NCI-H345 treated with DMSO at 0.1 percent for 48 hours (cell line): ENCODE data around the gene AIFM1.

Experiments used
- DNase-seq: peaks from one replicate; lab custom pipeline; 2025; ENCODE audit not compliant: unreplicated experiment; lab: John Stamatoyannopoulos, UW

The AIFM1 gene

DNA sequence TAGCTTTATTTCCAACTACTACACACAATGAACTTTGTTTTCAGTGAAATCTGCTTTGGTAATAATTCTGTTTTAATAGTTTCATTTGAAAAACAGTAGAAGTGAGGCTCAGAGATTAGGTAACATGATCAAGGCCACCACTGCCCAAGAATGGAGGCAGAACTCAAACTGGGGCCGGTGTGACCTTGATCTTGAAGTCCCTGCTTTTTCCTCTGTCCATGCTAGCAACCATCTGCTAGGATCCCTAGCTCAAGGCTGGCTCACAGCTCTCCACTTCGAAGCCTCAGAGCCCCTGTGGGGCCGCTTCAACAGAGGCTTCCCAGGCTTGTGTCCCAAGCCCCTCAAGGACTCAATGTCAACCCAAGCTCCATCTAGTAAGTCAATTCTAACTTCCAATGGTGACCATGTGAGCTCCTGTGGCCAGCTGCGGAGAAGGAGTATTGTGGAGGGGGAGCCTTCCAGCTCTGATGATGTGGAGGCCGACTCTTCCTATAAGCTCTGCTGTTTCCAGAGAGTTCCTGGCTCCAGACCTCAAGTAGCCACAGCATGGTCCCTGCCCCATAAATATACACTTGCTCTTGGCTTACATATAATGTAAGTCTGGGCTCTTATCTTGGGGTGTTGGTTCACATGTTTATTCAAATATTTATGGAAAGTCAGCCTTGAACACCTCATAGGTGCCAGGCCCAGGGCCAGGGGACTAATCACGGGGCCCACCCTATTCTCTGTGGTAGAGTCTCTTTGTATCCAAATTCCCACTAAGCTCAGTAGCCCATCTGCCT, 70.2 kb downstream of the AIFM1 start:
- DNase-seq, result no peak

GRCh38 chrX:130094696-130095095, 70.9 kb downstream of the AIFM1 start:
- no peak for DNase-seq

- DNase-seq, result no peak
These were observed 72.4 kb downstream of the AIFM1 start for GRCh38 chrX:130093271-130093670.

DNA sequence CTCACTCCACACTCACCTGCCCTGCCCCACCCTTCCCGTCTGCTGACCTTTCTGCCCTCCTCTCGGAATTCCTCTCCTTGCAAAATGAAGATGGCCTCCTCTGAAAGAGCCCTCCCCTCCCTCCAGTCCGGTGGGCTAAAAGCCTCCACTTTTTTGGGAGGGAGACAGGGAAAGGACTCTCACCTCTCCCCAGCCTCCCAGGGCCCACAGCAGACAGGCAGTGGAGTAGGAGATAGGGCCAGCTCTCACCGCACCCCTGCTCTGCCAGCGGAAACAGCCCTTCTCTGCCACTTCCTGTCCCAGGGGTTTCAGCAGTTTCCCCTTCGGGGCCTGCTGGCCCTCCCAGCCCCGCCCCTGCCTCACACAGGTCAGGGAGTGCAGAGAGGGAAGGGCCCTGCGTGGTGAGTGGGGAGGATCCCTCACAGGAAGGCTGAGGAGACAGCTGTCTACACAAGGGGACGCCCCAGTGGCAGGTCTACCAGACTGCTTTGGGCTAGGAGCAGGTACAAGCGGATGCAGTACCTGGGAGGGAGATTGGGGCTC, 73.6 kb downstream of the AIFM1 start:
- no peak for DNase-seq

DNA sequence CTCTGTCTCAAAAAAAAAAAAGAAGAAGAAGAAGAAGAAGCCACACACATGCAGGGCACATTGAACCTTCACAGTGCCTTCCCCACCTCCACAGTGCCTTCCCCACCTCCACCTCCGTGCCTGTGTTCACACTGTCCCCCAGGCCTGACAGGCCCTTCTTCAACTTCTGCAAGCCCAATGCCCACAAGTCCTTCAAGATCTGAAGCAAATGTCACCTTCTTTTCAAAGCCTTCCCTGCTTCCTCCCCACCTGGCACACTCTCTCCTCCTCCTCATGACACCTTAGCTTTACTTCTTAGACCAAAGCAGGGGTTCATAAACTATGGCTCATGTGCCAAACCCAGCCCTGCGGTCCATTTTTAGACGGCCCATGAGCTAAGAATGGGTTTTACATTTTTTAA, 75.3 kb downstream of the AIFM1 start:
- DNase-seq, result no peak

DNA sequence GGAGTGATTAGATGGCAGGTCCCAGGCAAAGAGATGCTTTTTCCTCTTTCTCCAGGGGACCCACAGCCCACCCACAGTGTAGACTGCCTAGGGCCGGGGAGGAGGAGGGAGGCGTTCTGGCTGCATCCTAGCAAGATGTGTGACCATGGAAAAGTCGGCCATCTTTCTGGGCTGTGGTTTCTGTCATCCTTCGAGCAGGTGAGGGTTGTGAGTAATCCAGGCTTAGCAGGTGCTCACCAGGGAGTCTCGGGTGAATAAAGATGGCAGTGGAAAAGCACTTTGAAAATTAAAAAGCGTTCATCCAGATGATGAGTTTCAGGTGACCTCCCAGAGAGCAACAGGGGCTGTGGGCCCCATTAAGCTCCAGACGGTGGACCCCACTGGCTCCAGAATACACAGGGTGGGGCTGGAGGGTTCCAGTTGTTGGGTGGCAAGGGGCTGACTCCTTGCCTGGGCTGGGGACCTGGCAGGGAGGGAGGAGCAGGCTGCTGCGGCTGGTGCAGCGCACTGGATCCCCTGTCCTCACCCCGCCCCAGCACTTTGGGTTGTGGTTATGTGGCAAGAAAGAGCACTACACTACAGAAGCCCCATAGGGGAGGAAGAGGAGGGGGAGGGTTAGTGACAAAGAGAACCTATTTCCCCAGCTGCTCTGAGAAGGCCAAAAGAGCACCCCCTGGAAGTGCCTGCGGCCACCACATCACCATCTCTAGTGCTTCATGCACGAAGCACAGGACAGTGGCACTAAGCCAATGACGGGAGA, 79.0 kb downstream of the AIFM1 start:
- DNase-seq, result no peak

DNA sequence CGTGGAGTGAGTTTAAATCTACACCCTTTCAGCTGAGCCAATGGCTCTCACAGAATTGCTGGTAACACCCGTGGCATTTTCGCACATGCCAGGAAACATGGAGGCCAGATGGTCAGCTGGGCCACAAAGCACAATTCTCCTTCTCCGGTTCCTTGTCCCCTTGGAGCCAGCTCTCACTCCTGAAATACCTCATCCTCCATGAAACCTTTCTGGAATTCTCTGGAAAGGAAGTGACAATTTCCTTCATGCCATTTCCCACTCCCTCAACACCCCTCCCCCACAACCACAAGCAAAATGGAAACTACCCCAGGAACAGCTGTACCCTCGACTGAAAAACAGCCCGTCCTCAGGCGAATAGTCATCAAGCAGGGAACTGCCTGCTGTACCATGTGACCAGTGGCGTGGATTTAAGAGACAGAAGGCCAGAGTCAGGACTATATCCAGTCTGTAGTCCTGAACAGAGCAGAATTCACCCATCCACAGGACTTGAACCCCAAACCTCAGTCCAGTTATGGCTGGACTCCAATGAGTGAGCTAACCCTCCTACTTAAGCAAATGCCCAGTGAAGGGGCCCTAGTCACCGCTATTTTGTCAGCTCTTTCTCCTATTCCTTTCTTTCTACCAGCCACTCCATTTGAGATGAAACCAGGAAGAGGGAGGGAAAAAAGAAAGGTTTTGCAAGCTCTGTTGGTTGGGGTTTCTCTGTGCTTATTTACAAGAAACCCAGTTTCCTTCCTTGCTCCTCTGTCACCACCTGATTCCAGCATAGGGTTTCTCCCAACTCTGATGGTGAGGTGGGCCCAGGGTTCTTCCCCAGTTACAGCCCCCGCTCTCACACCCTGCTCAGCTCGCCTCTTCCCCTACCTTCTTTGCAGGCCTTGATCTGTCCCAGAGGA, 79.8 kb downstream of the AIFM1 start:
- no peak for DNase-seq

- DNase-seq, result no peak
These were observed 80.9 kb downstream of the AIFM1 start for GRCh38 chrX:130084631-130085237.

GRCh38 chrX:130083656-130084382, 81.8 kb downstream of the AIFM1 start:
- no peak for DNase-seq

GRCh38 chrX:130083107-130083490, 82.5 kb downstream of the AIFM1 start:
- no peak for DNase-seq

DNA sequence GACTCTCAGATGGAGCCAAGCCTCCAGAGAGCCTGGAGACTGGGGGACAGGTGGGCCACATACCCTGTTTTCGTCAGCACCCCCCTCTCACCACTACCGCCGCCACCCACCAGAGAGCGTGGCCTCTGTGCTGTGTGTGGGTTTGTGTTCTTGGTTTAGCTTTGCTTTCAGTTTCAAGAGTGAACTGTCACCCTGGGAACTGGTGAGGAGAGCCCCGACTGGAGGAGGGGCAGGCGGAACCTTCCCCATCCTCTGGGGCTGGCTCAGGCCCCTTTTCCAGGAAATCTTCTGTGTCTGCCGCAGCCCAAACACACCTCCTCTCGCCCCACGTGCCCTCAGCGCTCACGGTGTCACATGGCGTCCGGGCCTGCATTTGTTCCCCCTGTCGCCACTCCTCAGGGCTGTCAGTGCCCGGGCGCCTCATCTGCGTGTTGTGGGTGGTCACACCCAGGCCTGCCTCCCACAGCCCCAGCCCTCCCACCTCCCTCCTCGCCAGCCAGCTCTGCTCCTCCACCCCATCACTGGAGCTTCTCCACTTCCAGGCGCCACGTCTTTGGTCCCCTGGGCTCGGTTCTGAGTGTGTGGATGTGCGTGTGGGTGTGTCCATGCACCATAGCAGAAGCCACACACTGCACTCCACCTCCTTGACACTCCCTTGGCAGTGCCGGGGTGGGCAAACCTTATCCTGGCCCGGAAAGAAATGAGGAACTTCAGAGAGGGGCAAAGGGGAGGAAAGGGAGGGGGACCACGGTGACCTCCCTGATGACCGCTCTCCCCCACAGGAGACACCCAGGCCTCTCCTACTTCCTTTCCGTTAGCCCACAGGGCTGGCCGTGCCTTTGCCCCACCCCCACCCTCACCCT, 83.2 kb downstream of the AIFM1 start:
- DNase-seq, result no peak

- no peak for DNase-seq
These were observed 84.1 kb downstream of the AIFM1 start for GRCh38 chrX:130081421-130082045.

GRCh38 chrX:130080791-130081367, 84.8 kb downstream of the AIFM1 start:
- no peak for DNase-seq

- peak; percentile 51 for DNase-seq
These were observed 85.7 kb downstream of the AIFM1 start for GRCh38 chrX:130079824-130080406.
